Activated CD4-positive, alpha-beta T cell treated with anti-CD3 and anti-CD28 coated beads, Interleukin-2, amount 50 U/mL, for 16 hours (primary cell): ENCODE data around the gene ADGRG3.

Source experiments
- DNase-seq: peaks from one replicate; pipeline ENCODE4 v3.0.0-alpha.2; 2020

ADGRG3 gene

GRCh38 chr16:57630931-57631845 is 36.9 kb upstream of the ADGRG3 start:
- DNase-seq: no peak

- no peak for DNase-seq
Measured at GRCh38 chr16:57632568-57632967, 35.5 kb upstream of the ADGRG3 start.

- DNase-seq: no peak
Measured at GRCh38 chr16:57633383-57634064, 34.6 kb upstream of the ADGRG3 start.

- DNase-seq: no peak
Measured at GRCh38 chr16:57634171-57634570, 33.9 kb upstream of the ADGRG3 start.

GRCh38 chr16:57635266-57636097 is 32.6 kb upstream of the ADGRG3 start:
- no peak for DNase-seq

GRCh38 chr16:57636184-57636583 is 31.9 kb upstream of the ADGRG3 start:
- DNase-seq: no peak

GRCh38 chr16:57637020-57637419 is 31.1 kb upstream of the ADGRG3 start:
- DNase-seq: no peak

GRCh38 chr16:57637424-57637823 is 30.7 kb upstream of the ADGRG3 start:
- DNase-seq: no peak

GRCh38 chr16:57637965-57638364 is 30.1 kb upstream of the ADGRG3 start:
- no peak for DNase-seq

- no peak for DNase-seq
Measured at GRCh38 chr16:57638381-57638780, 29.7 kb upstream of the ADGRG3 start.

- DNase-seq: no peak
Measured at GRCh38 chr16:57639172-57639887, 28.8 kb upstream of the ADGRG3 start.

GRCh38 chr16:57640185-57640584 is 27.9 kb upstream of the ADGRG3 start:
- no peak for DNase-seq

- DNase-seq: no peak
Measured at GRCh38 chr16:57640612-57641011, 27.5 kb upstream of the ADGRG3 start.

GRCh38 chr16:57642160-57643135 is 25.7 kb upstream of the ADGRG3 start:
- DNase-seq: no peak

GRCh38 chr16:57643147-57643874 is 24.8 kb upstream of the ADGRG3 start:
- no peak for DNase-seq

GRCh38 chr16:57643910-57644309 is 24.2 kb upstream of the ADGRG3 start:
- DNase-seq: no peak

GRCh38 chr16:57644383-57645014 is 23.6 kb upstream of the ADGRG3 start:
- DNase-seq: no peak

- no peak for DNase-seq
Measured at GRCh38 chr16:57645169-57645568, 22.9 kb upstream of the ADGRG3 start.

- no peak for DNase-seq
Measured at GRCh38 chr16:57645691-57646387, 22.3 kb upstream of the ADGRG3 start.
